Measurements from ENCODE around the gene RCAN2. TPM values are rescaled to one million over a fixed set of nuclear protein-coding genes. Genes with fewer than 3 reads are reported as not detected.

RCAN2 gene
- total RNA-seq, 1 experiment from 2014 or later = not detected

DNA sequence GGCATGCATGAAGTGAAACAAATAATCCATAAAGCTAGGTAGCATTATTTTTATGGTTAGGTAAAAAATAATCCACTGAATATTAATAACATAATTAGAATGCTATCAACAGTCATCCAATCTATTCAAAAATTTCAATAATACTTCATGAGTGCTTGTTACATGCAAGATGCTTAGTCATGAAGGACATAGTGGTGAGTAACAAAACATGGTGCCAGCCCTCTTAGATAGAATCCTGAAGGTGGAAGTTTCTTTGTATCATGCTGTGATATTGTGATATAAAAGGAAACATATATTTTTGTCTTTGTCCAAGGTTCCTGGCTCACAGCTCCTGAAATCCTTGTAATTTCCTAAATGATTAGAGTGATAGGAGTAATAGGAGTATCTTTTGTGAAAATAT is 14.9 kb downstream of the RCAN2 start:
- no peak for TF ChIP-seq EZH2 (IDR thresholded peaks at IDR 0.05; ENCODE audit: borderline replicate concordance, low read depth, low read length, poor library complexity, severe bottlenecking)
- TF ChIP-seq, protein P1, sequence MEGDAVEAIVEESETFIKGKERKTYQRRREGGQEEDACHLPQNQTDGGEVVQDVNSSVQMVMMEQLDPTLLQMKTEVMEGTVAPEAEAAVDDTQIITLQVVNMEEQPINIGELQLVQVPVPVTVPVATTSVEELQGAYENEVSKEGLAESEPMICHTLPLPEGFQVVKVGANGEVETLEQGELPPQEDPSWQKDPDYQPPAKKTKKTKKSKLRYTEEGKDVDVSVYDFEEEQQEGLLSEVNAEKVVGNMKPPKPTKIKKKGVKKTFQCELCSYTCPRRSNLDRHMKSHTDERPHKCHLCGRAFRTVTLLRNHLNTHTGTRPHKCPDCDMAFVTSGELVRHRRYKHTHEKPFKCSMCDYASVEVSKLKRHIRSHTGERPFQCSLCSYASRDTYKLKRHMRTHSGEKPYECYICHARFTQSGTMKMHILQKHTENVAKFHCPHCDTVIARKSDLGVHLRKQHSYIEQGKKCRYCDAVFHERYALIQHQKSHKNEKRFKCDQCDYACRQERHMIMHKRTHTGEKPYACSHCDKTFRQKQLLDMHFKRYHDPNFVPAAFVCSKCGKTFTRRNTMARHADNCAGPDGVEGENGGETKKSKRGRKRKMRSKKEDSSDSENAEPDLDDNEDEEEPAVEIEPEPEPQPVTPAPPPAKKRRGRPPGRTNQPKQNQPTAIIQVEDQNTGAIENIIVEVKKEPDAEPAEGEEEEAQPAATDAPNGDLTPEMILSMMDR (conservative IDR thresholded peaks at IDR 0.05; ENCODE audit: low read depth, low read length) = no peak
- intact Hi-C loops (cut with micrococcal nuclease; ENCODE audit: unreplicated experiment) = no loop called here
- no peak for DNase-seq (ENCODE audit: low spot score)
- Histone ChIP-seq H3K27me3 (replicated peaks; ENCODE audit: insufficient read depth, low read depth, low read length, poor library complexity) (no peaks in the 10 kb centered on the region), H3K9me3 (ENCODE audit: low read depth, low read length, poor library complexity, severe bottlenecking) (no peaks in the 10 kb centered on the region), H3K27ac (ENCODE audit: low read depth, low read length, poor library complexity, severe bottlenecking) (no peak overlapping the region), H3K4me1 (ENCODE audit: insufficient read depth, low read length, poor library complexity, severe bottlenecking) (no peaks in the 10 kb centered on the region), H3K4me3 (ENCODE audit: low read depth, low read length, poor library complexity, severe bottlenecking) (no peak overlapping the region), H3K36me3 (ENCODE audit: insufficient read depth, low read length, poor library complexity, severe bottlenecking) (no peaks in the 10 kb centered on the region)
- ChIA-PET POLR2A (ENCODE audit: low non-redundant PET) (no interaction called here), CTCF (no interaction called here)
- BruUV-seq (replicated peaks) = no TSS peak

DNA sequence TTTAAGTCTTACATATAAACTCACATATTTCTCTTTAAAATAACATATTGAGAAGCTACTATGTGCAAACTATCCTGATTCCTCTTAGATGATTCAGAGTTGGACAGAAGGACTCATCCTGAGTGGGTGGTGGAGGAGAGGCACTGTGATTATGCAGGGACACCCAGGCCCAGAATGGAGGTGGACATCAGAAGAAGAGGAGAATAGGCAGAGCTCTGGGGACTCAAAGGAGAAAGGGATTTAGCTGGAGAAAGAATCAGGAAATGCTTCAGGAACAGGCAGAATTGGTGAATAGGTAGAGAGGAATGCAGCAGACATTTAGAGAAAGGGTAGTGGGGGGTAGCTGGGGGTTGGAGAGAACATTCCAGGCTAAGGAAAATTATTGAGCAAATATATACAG is 17.4 kb downstream of the RCAN2 start:
- Histone ChIP-seq H3K36me3 (ENCODE audit: insufficient read depth, low read length, poor library complexity, severe bottlenecking) (no peaks in the 10 kb centered on the region), H3K4me1 (ENCODE audit: insufficient read depth, low read length, poor library complexity, severe bottlenecking) (no peaks in the 10 kb centered on the region), H3K27me3 (replicated peaks; ENCODE audit: insufficient read depth, low read depth, low read length, poor library complexity) (no peaks in the 10 kb centered on the region), H3K27ac (ENCODE audit: low read depth, low read length, poor library complexity, severe bottlenecking) (no peak overlapping the region), H3K9me3 (ENCODE audit: low read depth, low read length, poor library complexity, severe bottlenecking) (no peaks in the 10 kb centered on the region), H3K4me3 (ENCODE audit: low read depth, low read length, poor library complexity, severe bottlenecking) (no peak overlapping the region)
- no TSS peak for BruUV-seq (replicated peaks)
- CTCF ChIA-PET = no interaction called here
- DNase-seq (ENCODE audit: low spot score) = no peak
- POLR2A ChIA-PET (ENCODE audit: low non-redundant PET) = no interaction called here
- TF ChIP-seq EZH2 (IDR thresholded peaks at IDR 0.05; ENCODE audit: borderline replicate concordance, low read depth, low read length, poor library complexity, severe bottlenecking) = no peak
- TF ChIP-seq, protein P1 (conservative IDR thresholded peaks at IDR 0.05; ENCODE audit: low read depth, low read length) = no peak
- intact Hi-C loops (cut with micrococcal nuclease; ENCODE audit: unreplicated experiment) = no loop called here

DNA sequence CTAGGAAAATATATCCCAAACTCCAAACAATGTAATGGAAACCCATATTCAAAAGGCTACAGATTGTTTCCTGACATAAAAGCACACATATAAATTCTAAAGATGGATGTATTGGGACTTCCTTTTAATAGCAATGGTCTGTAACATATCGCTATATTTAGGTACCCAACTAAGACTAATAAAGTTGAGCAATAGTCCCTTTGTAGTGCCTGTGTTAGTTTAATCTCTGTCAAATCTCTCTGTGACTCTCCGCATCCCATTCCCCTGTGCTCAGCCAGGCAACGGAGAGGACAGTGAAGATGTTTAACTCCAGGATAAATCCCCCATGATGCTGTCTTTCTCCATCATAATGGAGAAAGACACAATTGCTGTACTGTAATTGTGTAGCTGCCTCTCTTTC is 19.0 kb downstream of the RCAN2 start:
- Histone ChIP-seq H3K27ac (ENCODE audit: low read depth, low read length, poor library complexity, severe bottlenecking) (no peak overlapping the region), H3K4me3 (ENCODE audit: low read depth, low read length, poor library complexity, severe bottlenecking) (no peak overlapping the region), H3K36me3 (ENCODE audit: insufficient read depth, low read length, poor library complexity, severe bottlenecking) (no peaks in the 10 kb centered on the region), H3K27me3 (replicated peaks; ENCODE audit: insufficient read depth, low read depth, low read length, poor library complexity) (no peaks in the 10 kb centered on the region), H3K9me3 (ENCODE audit: low read depth, low read length, poor library complexity, severe bottlenecking) (no peaks in the 10 kb centered on the region), H3K4me1 (ENCODE audit: insufficient read depth, low read length, poor library complexity, severe bottlenecking) (no peaks in the 10 kb centered on the region)
- ChIA-PET CTCF (no interaction called here), POLR2A (ENCODE audit: low non-redundant PET) (no interaction called here)
- no peak for DNase-seq (ENCODE audit: low spot score)
- no TSS peak for BruUV-seq (replicated peaks)
- no peak for TF ChIP-seq EZH2 (IDR thresholded peaks at IDR 0.05; ENCODE audit: borderline replicate concordance, low read depth, low read length, poor library complexity, severe bottlenecking)
- TF ChIP-seq, protein P1 (conservative IDR thresholded peaks at IDR 0.05; ENCODE audit: low read depth, low read length) = no peak
- intact Hi-C loops (cut with micrococcal nuclease; ENCODE audit: unreplicated experiment) = no loop called here

Measured in A673 (cell line).